COR-L47 (cell line): Measurements from ENCODE around the gene NEK5.
A peak's percentile ranks its signal among the peaks of the same experiment; 100 is the strongest.
"Not testable (repeated sequence)": the region's sequence is repeated elsewhere in the genome, so short reads cannot be mapped to it uniquely, and the experiment has no call there.

ENCODE experiments used
- DNase-seq: peaks from one replicate; lab custom pipeline; 2025; lab: John Stamatoyannopoulos, UW

NEK5 gene, protein sequence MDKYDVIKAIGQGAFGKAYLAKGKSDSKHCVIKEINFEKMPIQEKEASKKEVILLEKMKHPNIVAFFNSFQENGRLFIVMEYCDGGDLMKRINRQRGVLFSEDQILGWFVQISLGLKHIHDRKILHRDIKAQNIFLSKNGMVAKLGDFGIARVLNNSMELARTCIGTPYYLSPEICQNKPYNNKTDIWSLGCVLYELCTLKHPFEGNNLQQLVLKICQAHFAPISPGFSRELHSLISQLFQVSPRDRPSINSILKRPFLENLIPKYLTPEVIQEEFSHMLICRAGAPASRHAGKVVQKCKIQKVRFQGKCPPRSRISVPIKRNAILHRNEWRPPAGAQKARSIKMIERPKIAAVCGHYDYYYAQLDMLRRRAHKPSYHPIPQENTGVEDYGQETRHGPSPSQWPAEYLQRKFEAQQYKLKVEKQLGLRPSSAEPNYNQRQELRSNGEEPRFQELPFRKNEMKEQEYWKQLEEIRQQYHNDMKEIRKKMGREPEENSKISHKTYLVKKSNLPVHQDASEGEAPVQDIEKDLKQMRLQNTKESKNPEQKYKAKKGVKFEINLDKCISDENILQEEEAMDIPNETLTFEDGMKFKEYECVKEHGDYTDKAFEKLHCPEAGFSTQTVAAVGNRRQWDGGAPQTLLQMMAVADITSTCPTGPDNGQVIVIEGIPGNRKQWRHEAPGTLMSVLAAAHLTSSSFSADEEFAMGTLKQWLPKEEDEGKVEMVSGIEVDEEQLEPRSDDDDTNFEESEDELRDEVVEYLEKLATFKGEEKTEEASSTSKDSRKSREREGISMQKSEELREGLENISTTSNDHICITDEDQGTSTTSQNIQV

DNA sequence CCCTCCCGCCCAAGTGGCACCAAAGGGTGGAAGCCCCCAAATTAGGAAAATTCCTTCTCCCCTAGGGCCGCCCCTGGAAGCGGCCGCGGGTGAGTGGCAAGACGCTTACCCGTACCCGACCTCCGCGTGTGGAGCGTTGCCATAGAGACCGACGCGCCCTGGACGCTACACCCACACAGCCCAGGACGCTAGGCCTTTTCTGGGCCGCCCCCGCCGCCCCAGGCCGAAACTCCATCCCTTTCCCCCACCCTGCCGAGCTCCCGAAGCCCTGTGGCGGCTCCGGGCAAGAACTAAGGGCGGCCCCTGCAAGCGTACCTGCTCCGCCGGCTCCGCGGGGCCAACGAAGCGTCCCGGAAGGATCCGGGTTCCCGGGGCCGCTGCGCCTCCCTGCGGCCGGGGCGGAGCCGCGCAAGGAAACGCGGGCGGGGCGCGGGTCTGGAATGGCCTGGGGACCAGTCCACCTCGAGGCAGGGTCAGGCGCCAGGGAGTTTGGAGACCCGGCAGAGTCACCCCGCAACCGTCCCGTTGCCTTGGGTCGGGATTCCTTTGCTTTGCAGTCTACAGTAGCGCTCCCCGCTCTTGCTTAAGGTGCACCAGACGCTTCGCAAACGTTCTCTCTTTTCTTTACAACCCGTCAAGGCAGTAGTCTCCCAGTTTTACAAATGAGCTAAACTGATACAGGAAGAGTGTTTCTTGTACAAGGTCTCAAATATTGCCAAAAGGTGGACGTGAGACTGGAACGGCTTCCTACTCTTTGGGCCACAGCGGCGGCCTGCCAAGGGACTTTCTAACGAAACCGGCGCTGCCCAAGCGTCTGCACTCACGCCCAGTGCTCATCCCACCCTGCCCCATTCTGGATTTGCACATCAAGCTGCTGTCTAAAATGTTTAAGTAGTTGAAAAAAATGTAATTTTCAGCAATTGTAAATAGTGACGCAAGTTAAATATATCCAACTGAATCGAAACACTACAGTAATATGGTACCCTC is at the start of gene NEK5:
NEK5 (minus strand) TSS at position 360 of the 987 bp plus-strand sequence. CDS start 1,591 bp downstream, outside the sequence.
- peak; percentile 51 for DNase-seq

DNA sequence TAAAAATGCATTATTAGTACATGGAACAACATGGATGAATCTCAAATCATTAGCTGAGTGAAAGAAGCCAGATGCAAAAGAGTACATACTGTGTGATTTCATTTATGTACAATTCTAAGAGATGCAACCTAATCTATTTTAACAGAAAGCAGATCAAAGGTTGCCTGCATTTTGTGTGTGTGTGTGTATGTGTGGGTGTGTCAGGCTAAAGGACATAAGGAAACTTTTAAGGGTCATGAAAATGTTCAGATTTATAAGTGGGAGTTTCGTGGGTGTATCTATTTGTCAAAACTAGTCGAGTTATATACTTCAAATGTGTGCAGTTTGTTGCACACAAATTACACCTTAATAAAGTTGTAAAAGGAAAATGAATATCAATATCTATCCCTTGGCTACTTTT is 48.4 kb upstream of the NEK5 start:
- no peak for DNase-seq

DNA sequence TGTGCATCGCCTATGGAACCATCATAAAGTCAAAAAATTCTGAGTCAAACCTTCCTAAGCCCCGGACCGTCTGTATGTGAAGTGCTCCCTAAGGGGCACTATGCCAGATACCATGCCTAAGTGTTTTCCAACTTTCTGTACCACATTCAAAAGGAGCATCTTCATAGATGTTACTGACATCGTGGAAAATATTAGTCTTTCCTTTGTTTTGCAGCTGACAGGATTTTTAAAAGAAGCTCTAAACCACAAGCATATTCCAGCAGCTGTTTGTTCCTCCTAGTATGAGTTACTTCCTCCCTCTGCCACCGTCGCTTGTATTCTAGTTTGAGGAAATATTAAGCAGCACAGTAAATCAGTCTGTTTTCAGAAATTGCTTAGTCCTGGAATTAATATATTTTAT is 45.1 kb upstream of the NEK5 start:
- not testable (repeated sequence) for DNase-seq

DNA sequence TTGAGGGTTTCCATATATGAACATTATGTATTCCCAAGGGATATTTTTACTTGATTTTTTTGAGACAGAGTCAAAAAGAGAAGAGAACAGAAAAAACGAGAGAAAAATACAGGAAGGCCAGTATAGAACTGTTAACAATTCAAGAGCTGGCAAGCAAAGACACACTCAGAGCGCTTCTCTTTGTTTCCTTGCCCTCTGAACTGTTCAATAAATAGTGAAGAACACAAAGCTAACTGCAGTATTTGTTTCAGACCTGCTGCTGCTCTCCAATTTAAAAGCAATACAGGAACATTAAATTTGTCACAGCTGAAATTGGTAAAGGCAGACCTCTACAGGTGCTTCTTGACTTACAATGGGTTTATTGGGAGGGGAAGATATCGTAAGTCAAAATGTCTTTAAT is 44.5 kb upstream of the NEK5 start:
- DNase-seq = no peak

DNA sequence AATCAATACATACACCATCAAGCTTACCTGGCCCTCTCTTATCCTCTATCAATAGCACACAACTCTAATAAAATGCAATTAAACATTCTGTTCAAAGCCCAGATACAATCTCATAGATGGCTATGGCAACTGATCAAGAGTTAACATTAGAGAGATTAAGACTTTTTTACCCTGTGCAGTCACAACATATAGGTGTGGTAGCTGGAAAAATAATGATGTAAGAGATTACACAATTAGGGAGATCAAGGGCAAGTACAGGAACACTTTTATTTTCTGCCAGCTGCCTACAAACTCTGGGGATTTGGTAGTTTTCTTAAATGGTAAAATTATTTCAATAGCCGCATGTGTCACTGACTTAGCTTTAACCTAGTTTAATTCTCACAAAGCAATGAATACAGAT is 42.8 kb upstream of the NEK5 start:
- not testable (repeated sequence) for DNase-seq

DNA sequence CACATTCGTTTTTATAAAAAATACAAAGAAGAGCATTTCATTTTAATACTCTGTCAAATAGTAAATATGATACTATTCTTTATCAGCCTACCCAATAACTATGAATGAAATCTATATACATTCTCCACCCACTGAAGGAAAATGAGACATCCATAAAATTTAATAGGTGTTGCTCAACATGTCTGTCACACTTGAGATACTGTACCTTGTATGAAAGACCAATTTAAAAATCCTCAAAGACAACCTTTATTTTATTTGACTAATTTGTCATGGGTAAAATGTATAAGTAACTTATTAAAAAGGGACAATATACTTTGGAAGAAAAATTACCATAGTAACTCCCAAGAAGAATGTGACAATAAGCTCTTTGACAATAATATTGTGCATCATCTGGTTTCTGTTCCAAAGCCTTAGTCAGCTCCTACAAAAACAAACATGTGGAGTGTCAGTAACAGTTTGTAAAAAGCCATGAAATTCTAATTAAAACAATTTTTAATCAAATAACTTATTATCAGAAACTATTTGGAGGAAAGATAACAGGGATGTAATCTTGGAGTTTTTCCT is 42.0 kb upstream of the NEK5 start:
- DNase-seq = not testable (repeated sequence)

DNA sequence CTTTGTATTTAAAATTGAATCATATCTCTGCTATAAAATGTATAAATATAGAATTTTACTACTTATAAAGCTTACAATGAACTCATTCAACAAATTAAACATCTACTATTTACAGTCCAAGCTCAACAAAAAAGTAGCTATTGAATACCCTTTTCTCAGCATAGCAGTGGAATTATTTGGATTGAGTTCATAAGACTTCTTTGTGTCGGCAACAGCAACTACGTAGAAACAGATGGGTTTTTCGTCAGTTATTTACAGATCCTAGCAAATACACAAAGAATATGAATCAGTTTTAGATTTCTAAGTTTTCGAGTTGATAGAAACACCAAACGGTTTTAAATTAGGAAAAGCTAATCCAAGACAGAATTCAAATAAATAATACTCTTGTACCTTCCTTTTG is 41.0 kb upstream of the NEK5 start:
- no peak for DNase-seq

DNA sequence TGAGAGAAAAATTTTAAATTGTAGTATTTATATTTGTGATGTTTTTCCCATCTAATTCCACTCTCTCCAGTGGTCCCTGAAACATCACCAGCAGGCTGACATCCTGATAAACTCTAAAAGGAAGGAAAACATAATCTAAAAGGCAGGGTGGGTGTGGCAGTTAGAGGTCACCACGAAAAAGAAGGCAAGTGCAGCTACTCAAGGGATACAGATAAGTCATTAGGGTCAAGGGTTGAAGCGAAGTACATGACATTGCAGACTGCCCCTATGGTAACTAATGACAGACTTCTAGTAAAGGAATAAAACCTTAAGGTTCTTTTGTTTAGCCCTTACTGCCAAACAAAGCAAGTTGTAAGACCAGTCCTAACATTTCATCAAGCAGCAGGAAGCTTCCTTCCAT is 36.5 kb upstream of the NEK5 start:
- DNase-seq = no peak

DNA sequence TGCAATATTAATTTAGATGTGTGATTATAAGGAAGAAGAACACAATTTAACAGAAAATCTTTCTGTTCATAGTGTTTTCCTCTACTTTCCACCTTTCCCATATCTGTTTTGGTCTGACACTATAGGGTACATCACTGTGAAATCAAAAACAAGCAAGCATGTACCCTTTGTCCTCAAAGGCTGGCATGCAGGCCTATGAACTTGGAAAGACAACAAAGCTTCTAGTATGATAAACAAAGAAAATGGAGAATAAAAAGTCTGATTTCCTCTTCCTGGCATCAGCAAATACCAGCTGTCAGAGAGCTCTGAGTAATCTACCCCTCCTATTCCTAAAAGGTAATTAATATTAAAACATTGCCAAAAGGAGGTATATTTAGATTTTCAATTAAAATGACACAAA is 36.1 kb upstream of the NEK5 start:
- DNase-seq = no peak

DNA sequence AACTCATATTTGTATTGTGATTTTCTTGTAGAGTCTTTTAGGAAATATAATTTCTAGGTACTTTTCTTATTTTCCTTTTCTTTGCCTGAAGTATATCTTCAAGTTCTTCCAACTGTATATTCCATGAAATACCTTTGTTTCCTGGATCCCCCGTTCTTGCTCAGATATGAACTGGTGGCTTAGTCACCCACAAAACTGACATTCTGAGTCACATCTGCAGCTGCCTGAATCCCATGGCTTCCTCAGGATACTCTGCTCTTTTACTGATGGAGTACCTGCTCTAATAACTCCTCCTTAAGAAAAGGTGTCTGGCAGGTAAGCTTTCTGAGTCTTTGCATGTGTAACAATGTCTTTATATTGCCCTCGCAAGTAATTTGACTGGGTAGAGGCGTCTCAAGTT is 35.0 kb upstream of the NEK5 start:
- not testable (repeated sequence) for DNase-seq

DNA sequence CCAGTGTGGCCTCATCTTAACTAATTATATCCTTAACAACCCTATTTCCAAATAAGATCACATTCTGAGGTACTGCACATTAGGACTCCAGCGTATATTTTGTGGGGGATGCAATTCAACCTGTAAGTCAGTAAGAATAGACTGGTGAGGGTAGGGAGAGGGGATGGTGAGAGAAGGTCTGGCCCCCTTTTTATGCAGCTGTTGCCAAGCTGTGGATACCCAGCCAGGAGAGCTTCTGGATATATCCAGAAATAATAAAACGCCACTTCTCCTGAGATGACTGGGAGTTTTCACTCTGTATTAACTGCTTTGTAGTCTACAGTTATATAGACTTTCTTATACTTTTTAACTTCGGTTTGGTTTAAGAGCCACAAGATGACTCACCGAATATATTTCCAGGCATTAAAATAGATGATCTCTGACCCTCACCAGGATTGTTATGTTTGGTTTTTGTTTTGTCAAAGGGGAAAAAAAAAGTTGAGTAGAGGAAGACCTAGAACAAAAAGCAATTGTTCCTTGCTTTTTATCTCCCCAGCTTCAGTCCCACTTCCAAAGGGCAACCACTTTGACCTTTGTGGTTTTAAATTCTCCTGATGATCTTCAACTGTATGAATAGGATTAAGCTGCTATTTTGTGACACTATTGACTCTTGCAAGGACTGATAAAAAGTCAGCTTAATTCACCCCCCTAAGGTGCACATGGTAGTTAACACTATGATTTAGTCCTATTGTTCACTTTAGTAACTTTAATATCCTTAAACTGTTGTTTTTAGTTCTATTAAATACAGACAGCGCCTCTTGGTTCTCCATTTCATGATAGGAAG is 33.6 kb upstream of the NEK5 start:
- no peak for DNase-seq

DNA sequence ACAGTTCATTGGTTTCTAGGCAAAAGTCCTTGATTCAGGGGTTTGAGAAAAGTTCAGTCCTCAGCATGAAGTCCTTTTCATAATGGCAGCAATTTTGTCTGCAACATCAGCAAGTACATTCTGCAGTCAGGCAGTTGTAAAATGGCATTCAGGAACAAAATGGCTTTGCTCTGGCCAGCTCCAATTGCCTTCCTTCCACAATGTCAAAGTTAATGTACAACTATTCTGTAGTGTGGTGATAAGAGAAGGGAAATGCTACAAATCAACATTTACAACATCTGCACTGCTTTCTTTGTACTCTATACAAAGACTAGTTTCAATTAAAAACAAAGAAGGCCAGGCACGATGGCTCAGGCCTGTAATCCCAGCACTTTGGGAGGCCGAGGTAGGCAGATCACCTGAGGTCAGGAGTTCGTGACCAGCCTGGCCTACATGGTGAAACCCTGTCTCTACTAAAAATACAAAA is 32.3 kb upstream of the NEK5 start:
- no peak for DNase-seq

DNA sequence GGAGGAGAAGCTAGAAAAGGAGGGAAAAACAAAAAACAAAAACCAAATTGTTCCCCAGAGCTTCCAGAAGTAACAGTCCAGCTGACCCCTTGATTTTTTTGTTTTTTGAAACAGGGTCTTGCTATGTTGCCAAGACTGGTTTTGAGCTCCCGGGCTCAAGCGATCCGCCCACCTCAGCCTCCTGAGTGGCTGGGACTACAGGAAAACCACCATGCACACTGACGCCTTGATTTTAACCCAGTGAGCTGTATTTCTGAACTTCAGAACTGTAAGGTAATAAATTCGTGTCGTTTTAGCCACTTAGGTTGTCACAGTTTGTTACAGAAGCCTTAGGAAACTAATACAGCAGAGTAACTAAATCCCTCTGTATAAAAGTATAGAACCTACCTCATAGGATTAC is 31.6 kb upstream of the NEK5 start:
- DNase-seq = no peak

DNA sequence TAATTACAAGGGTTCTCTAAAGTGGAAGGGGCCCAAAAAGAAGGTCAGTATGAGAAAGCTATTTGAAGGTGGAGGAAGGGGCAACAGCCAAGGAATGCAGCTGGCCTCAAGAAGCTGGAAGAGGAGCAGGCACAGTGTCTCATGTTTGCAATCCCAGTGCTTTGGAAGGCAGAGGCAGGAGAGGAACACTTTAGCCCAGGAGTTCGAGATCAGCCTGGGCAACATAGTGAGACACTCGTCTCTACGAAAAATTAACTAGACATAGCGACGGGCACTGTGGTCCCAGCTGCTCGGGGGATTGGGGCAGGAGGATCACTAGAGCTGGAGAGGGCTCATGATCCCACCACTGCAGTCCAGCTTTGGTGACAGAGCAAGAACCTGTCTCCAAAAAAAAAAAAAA is 31.2 kb upstream of the NEK5 start:
- DNase-seq = no peak

DNA sequence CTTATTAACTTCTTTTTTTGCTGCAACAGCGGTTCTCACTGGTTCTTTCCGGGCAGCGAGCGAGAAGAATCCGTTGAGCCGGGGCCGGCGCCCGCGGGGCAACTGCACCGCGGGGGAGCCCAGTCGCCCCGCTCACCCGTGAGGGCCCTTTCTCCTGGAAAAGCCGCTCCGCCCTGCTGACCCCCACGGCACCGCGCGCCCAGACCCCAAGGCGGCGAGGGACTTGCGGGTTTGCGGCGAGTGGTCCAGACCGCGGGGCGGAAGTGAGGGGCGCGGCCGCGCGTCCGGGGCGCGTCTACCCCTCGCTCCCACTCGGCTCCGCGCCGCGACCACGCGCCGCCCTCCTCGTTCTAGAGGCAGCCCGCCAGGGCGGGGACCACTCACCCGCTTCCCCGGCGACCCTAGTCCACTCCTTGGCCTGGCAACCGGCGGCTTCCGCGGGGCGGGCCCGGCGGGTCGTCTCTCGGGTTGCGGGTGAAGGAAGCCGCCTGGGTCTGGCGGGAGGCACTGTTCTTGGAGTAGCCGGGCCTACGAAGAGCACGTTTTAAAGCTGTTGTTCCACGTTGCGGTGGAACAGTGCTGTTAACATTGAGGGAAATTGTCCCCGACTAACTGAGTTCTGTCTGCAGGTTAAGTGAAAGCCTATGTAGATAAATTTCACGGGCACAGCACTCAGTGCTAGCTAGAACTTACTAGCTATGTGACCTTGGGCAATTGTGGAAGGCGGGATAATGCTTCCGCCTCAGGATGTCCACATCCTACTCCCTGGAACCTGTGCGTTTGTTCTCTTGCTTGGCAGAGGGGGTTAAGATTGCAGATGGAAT is 30.5 kb upstream of the NEK5 start, which contains the start of gene NEK3:
NEK3 (minus strand) TSS at position 439 of the 824 bp plus-strand sequence. CDS start 3,406 bp downstream, outside the sequence.
- DNase-seq = peak; percentile 49

DNA sequence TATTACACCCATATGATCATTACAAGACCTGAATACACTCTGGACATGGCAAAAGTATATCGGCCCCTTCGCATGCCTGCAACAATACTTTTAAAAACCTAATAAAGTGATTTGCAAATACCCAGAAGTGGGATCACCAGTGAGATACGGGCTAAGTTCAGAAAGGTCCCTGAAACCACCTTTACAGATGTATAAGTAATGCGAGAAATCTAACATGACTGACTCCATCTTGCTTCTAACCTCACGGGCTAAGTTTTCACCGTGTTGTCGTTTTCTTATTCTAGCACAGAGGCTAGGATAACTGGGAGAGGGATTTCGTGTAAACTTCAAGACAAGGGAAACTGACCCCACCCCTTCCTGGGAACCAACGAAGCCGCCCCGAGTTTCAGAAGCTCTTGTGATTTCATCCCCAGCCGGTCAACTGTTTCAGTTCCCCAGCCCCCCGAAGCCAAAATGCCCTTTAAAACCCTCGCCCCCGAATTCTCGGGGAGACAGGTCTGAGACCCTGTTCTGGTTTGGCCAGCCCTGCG is 29.8 kb upstream of the NEK5 start:
- no peak for DNase-seq

DNA sequence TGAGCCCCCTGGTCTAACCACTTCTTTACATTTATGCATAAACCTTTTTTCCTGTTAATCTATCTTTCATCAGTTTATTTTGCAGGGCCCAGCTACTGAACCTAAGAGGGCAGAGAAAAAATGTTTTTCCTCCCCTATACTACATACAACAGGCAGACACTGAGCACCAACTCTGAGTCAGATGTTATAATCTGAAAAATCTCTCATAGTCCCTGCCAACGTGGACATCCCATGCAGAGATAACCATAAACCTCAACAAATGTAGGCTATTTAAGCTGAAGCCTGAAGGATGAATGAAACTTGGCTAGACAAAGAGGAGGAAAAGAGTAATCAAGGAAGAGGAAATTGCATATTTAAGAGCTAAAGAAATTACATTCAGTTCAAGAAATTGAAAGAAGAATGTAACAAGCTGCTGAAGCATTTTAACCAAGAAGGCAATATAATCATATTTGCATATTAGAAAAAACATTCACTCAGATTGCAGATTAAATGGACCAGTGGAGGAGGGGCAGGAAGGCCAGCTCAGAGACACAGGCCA is 27.9 kb upstream of the NEK5 start:
- DNase-seq = no peak

DNA sequence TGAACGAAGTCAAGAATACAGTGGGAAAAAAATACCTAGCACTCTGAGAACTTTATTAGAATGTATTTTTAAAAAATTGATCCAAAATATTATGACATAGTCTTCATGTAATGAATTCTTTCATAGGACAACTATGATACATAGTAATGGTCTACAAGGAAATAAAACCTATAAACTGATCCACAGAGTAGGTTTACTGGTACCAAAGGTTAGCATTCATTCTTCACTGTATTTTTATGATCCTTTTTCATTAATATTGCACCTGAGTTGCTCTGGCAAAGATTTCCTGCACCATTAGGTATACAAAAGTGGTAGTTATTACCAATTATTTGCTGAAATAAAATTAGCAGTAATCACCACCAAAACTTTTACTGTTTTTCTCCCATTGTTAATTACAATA is 26.3 kb upstream of the NEK5 start:
- DNase-seq = no peak

DNA sequence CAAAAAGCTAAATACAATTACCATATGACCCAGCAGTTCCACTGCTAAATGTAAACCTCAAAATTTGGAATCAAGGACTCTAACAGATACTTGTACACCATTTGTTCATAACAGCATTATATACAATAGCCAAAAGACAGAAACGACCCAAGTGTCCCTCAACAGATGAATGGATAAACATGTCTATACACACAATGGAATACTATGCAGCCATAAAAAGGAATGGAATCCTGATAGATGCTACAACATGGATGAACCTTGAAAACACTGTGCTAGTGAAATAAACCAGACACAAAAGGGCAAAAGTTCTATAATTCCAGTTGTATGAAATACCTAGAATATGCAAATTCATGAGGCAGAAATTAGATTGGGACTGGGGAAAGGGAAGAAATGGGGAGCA is 18.4 kb upstream of the NEK5 start:
- DNase-seq = no peak
